ENCODE results near the gene CACNB2. TPM values are rescaled to one million over a fixed set of nuclear protein-coding genes. Genes with fewer than 3 reads are reported as not detected.

Gene CACNB2
- total RNA-seq, 2 donors from 2014 or later: 16.8 to 21.6 TPM

- no peak for DNase-seq (ENCODE audit: low spot score)
- intact Hi-C loops (cut with DNase I): no loop called here
Observed at GRCh38 chr10:18455086-18455884, 315.1 kb downstream of the CACNB2 start.

- intact Hi-C loops (cut with DNase I): no loop called here
- no peak for DNase-seq (ENCODE audit: low spot score)
Observed at GRCh38 chr10:18456984-18457383, 316.8 kb downstream of the CACNB2 start.

DNA sequence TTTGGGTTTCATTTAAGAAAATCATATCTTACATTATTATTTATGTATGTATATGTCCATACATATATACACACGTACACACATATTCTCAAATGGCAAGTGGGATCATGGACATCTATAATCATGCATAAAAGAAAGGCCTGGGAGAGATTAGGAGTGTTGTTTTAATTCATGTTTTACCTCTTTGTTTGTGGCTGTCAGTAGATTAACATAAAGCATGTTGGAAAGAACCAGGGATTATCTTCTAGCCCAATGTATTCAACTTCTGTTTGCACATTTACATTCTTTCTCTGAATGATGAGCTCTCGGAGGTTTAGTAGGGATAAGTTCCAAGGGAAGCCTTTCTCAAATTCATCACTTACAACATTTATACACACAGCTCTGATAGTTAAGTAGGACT lies 319.8 kb downstream of the CACNB2 start:
- no peak for DNase-seq (ENCODE audit: low spot score)
- intact Hi-C loops (cut with DNase I): no loop called here

- intact Hi-C loops (cut with DNase I): no loop called here
- no peak for DNase-seq (ENCODE audit: low spot score)
Observed at GRCh38 chr10:18463673-18464211, 323.5 kb downstream of the CACNB2 start.

- intact Hi-C loops (cut with DNase I): no loop called here
- no peak for DNase-seq (ENCODE audit: low spot score)
Observed at GRCh38 chr10:18469125-18469524, 328.9 kb downstream of the CACNB2 start.

GRCh38 chr10:18472977-18473376 lies 332.8 kb downstream of the CACNB2 start:
- DNase-seq (ENCODE audit: low spot score): no peak
- intact Hi-C loops (cut with DNase I): no loop called here

- intact Hi-C loops (cut with DNase I): no loop called here
- DNase-seq (ENCODE audit: low spot score): no peak
Observed at GRCh38 chr10:18473424-18474117, 333.3 kb downstream of the CACNB2 start.

- intact Hi-C loops (cut with DNase I): no loop called here
- DNase-seq (ENCODE audit: low spot score): no peak
Observed at GRCh38 chr10:18474118-18474455, 333.9 kb downstream of the CACNB2 start.

DNA sequence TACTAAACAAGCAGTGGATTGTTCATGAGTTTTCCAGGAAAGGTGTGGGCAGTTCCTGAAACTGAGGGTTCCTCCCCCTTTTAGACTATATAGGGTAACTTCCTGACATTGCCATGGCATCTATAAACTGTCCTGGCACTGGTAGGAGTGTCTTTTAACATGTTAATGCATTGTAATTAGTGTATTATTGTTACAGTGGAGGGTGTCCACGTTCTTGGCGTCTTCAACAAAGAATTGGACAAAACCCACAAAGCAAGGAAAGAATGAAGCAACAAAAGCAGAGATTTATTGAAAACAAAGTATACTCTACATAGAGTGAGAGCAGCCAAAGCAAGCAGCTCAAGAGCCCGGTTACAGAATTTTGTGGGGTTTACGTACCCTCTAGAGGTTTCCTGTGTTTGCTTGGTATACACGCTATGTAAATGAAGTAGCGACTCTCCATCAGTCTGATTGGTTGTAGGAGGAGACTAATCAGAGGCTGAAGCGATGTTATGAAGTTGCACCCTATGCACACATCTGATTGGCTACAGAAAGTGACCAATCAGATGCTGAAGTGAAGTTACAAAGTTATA lies 335.9 kb downstream of the CACNB2 start:
- no peak for DNase-seq (ENCODE audit: low spot score)
- intact Hi-C loops (cut with DNase I): no loop called here

GRCh38 chr10:18478354-18478753 lies 338.1 kb downstream of the CACNB2 start:
- intact Hi-C loops (cut with DNase I): no loop called here
- DNase-seq (ENCODE audit: low spot score): no peak

- intact Hi-C loops (cut with DNase I): no loop called here
- no peak for DNase-seq (ENCODE audit: low spot score)
Observed at GRCh38 chr10:18479502-18479901, 339.3 kb downstream of the CACNB2 start.

DNA sequence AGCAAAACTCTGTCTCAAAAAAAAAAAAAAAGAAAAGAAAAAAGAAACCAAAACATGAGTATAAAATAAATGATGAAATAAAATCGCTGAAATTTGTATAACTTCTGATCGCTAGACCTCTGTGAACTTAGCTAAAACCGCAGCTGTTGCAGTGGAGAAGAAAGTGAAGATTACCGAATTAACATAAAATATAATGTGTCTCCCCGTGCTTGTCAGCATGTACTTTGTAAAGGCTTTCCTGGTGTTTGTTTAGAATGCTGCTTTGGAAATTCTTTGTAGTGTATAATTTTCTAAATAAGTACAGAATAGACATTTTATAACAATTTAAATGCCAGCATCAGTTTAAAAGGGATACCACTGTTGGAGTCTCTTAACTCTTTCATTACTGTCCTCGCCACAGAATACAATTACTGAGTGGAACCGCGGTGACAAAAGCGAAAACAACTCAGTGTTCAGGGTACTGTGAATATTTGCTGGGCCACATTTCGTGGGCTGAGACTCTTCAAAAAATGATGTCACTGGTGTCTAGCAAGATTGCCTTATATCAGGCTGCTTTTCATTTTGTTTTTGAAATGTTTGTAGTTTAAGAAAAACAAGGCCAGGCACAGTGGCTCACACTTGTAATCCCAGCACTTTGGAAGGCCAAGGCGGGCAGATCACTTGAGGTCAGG lies 343.4 kb downstream of the CACNB2 start:
- intact Hi-C loops (cut with DNase I): no loop called here
- DNase-seq (ENCODE audit: low spot score): no peak

DNA sequence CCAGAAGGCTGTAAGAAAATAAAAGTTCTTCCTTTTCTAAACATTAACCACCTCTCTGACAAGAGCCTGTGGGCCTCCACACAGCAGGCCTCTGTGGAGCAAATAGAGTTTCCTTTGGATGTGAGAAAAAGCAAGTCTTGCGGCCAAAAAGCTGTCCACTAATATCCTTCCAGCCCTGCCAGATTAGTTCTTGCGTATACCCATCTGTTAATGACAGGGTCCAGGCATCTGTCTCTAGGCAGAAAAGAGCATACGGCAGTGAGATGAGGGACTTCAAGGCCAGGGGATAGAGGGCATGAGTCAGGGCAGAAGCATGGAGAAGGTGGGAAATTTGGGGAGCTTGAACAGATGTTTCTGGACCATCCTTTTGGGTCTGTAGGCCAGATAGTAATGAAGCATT lies 346.2 kb downstream of the CACNB2 start:
- intact Hi-C loops (cut with DNase I): no loop called here
- DNase-seq (ENCODE audit: low spot score): no peak

DNA sequence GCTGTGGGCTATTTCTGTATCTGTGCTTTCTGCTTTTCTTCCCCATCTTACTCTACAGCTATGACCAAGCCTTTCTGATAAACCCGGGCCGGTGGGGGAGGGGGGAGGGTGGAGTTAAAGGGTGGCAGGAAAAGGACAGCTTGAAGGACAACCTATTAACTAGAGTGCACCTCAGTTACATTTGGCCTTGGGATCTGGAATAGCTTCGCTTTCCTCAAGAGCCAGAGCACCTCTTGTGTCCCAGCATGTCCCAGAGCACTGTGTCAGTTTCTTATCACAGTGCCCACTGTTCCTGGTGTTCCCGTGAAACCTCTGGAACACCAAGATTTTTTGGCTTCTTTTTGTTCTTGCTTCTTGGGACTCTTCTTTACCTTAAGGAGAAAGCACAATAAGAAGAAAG lies 350.5 kb downstream of the CACNB2 start:
- DNase-seq (ENCODE audit: low spot score): no peak
- intact Hi-C loops (cut with DNase I): no loop called here

DNA sequence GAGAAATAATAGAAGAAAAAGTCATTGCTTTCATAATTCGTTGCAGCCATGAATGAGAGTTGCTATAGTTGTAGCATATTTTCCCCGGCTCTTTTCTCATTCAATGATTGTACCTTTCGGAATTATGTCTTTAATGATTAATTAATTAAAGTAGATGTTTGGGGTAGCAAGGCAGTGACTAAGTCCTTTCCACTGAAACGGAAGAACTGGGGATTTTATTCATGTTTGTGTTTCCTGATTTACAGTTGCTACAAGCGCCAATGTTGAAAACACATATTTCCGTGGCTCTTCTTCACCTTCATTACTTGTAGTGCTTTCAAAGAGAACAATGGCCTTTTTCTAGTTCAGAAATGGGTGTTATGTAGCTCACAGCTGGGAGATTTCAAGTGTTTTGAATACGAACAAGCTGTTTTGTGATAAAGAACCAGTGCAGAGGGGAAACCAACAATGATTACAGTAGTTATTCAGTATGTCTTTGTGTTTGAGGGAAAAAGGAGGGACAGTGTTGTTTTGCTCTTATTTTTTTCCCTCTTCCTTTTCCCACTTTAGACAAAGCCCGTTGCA lies 357.7 kb downstream of the CACNB2 start:
- DNase-seq (ENCODE audit: low spot score): no peak
- intact Hi-C loops (cut with DNase I): no loop called here

DNA sequence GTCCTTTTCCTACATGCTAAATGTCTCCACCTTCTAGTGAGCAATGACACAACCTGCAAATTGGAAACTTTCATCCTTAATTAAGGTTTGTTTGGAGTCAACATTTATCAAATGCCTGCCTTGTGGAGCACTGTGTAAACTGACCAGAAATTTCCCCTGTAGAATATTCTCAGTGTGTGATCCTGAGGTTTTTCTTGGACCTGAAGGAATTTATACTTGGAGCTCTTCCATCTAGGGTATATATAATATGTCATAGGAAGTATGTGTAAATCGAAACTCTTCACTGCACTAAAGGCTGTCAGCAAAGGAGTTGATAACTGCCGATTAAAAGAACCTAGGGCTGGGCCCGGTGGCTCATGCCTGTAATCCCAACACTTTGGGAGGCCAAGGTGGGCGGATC lies 358.8 kb downstream of the CACNB2 start:
- intact Hi-C loops (cut with DNase I): no loop called here

GRCh38 chr10:18500576-18500975 lies 360.4 kb downstream of the CACNB2 start:
- no peak for DNase-seq (ENCODE audit: low spot score)
- intact Hi-C loops (cut with DNase I): no loop called here

More for the DNA sequence above, 358.8 kb downstream of the CACNB2 start:
- DNase-seq (ENCODE audit: low spot score): no peak

DNA sequence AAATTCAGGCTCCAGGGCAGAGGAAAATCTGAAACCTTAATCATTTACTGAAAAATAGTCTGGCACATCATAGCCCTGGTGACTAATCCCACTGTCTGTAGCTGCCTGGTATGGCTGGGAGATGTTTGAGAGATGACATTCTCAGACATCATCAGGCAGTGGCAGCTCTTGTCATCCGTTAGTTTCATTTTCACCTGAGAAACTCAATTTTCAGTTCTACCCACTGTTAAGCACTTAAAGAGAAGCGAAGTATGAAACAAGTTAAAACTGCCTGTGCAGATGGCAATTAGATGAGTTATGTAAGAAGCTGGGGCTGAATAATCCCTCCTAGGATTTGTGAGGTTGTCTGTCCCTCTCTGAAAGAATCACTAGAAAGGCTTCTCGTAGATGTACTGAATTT lies 361.0 kb downstream of the CACNB2 start:
- DNase-seq (ENCODE audit: low spot score): no peak
- intact Hi-C loops (cut with DNase I): no loop called here

GRCh38 chr10:18501629-18502028 lies 361.4 kb downstream of the CACNB2 start:
- intact Hi-C loops (cut with DNase I): no loop called here
- DNase-seq (ENCODE audit: low spot score): no peak

- intact Hi-C loops (cut with DNase I): no loop called here
Observed at GRCh38 chr10:18504161-18504560, 363.9 kb downstream of the CACNB2 start.

More at GRCh38 chr10:18504161-18504560, 363.9 kb downstream of the CACNB2 start:
- no peak for DNase-seq (ENCODE audit: low spot score)

Data from posterior vena cava (tissue), 2 donors.